ENCODE data around the gene LZTS2. TPM values are rescaled to one million over a fixed set of nuclear protein-coding genes. Genes with fewer than 3 reads are reported as not detected.

LZTS2 gene
- polyA plus RNA-seq, 1 of the 3 experiments (the other 2 are of a cell fraction) = 50.6 TPM

DNA sequence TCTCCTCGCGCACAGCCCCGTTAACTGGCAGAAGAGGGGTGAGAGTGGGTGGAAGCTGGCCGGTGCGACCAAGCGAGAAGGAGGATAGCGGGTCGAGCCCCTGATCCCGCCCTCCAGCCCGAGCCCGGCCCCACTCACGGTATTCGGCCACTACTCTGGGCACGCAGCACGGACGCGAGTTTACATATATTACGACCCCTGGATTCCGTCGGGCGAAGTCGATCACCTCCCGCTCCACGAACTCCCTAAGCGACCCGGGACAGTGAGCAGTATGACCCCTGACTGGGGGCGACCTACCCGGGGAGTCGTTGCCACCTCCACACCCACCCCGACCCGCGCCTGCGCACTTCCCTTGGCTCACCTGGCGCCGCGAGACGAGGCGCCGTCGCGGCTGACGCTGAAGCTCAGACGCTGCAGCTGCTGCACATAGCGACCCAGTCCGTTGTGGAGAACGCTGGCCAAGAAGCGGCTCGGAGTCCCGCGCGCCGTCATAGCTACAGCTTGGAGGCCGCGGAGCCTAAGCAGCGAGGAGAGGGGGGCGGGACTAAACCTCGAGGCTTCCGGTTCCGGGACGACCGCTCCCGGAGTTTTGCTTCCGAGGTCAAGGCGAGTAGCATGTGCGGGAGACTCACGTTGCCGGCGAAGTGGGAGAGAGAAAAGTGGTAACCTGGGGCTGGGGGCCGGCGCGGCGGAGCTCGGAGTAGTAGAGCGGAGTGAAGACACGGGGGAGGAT lies 12.5 kb upstream of the LZTS2 start, which contains the start of the genes MRPL43 and TWNK:
TSS of gene MRPL43 (minus strand) at position 546 of the 733 bp plus-strand sequence. CDS start at position 492, 54 bp downstream.
TSS of gene TWNK (plus strand) at position 592 of the 733 bp plus-strand sequence. CDS start 668 bp downstream, outside the sequence.
- Histone ChIP-seq H3K4me1 (ENCODE audit: control insufficient read depth in 1 of 2, insufficient read depth in 2 of 2, low read depth in 1 of 2, low read length in 1 of 2) (peaks cover 21 to 45% of the 10 kb centered on the region in 2 experiments), H3K79me2 (ENCODE audit: insufficient read depth) (peaks cover 57% of the 10 kb centered on the region), H3K4me2 (peak within 1 kb of the TSS; percentile 98), H3K36me3 (replicated peaks in 1 of 2; ENCODE audit: control insufficient read depth in 1 of 2, insufficient read depth in 2 of 2, low read length in 1 of 2) (peaks cover 29 to 47% of the 10 kb centered on the region in 2 experiments), H3K9me2 (no peaks in the 10 kb centered on the region), H3K9ac (peak within 1 kb of the TSS; percentile 84), H4K20me1 (ENCODE audit: insufficient read depth) (0 out of 2 replicates have a peak, but pooled peaks cover 4% of the 10 kb centered on the region), H3K4me3 (ENCODE audit: low read depth in 2 of 2, low read length in 1 of 2) (peak within 1 kb of the TSS; percentile 85 to 98), H3K27ac (ENCODE audit: low read depth in 2 of 2, low read length in 1 of 2) (peak within 1 kb of the TSS; percentile 56 to 95; a peak in 3 of 4 replicates), H3F3A (replicated peaks; ENCODE audit: insufficient read depth) (no peaks in the 10 kb centered on the region), H3K27me3 (ENCODE audit: insufficient read depth) (no peaks in the 10 kb centered on the region), H3K9me3 (no peaks in the 10 kb centered on the region), H2AFZ (ENCODE audit: low read depth) (peak within 1 kb of the TSS; percentile 90)
- ChIA-PET POLR2A (interaction anchor here (0.5 to 1.1 kb wide), 3 partner anchors 10 to 1403 kb away, joined by 3 read pairs; partner anchors contain the start of genes PDZD7 and SFXN3), CTCF (interaction anchor here (0.9 to 24.5 kb wide), 4 partner anchors 11 to 30 kb away, joined by 3 to 443 read pairs (median 49); partner anchors contain the start of gene LZTS2)
- under 1% methylated on average over 23 of the region's 75 CpGs for WGBS (ENCODE audit: low lambda C conversion rate)
- DNase-seq = peak; percentile 93
- no peak for TF ChIP-seq SMC3 (IDR thresholded peaks at IDR 0.05; ENCODE audit: low read depth, low read length)
- TF ChIP-seq NRF1 (IDR thresholded peaks at IDR 0.05; ENCODE audit: low read depth, low read length) = peak; percentile 74
- TF ChIP-seq CHD2 (IDR thresholded peaks at IDR 0.05; ENCODE audit: low read length, partially characterized antibody) = peak; percentile 88
- TF ChIP-seq MXI1 (IDR thresholded peaks at IDR 0.05; ENCODE audit: low read depth, low read length) = peak; percentile 99
- peak; percentile 66 for TF ChIP-seq ELF1 (IDR thresholded peaks at IDR 0.05)
- TF ChIP-seq RXRA (IDR thresholded peaks at IDR 0.05; ENCODE audit: borderline replicate concordance, low read depth) = no peak
- no peak for TF ChIP-seq YY1 (IDR thresholded peaks at IDR 0.05; ENCODE audit: low read depth)
- TF ChIP-seq FOXJ3 (CRISPR knock-in tag; IDR thresholded peaks at IDR 0.05) = no peak
- TF ChIP-seq POLR2AphosphoS5 (IDR thresholded peaks at IDR 0.05; ENCODE audit: low read depth, low read length) = peak; percentile 83
- peak; percentile 100 for TF ChIP-seq GABPA (IDR thresholded peaks at IDR 0.05; ENCODE audit: low read depth)
- TF ChIP-seq, protein P1, sequence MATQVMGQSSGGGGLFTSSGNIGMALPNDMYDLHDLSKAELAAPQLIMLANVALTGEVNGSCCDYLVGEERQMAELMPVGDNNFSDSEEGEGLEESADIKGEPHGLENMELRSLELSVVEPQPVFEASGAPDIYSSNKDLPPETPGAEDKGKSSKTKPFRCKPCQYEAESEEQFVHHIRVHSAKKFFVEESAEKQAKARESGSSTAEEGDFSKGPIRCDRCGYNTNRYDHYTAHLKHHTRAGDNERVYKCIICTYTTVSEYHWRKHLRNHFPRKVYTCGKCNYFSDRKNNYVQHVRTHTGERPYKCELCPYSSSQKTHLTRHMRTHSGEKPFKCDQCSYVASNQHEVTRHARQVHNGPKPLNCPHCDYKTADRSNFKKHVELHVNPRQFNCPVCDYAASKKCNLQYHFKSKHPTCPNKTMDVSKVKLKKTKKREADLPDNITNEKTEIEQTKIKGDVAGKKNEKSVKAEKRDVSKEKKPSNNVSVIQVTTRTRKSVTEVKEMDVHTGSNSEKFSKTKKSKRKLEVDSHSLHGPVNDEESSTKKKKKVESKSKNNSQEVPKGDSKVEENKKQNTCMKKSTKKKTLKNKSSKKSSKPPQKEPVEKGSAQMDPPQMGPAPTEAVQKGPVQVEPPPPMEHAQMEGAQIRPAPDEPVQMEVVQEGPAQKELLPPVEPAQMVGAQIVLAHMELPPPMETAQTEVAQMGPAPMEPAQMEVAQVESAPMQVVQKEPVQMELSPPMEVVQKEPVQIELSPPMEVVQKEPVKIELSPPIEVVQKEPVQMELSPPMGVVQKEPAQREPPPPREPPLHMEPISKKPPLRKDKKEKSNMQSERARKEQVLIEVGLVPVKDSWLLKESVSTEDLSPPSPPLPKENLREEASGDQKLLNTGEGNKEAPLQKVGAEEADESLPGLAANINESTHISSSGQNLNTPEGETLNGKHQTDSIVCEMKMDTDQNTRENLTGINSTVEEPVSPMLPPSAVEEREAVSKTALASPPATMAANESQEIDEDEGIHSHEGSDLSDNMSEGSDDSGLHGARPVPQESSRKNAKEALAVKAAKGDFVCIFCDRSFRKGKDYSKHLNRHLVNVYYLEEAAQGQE (IDR thresholded peaks at IDR 0.05; ENCODE audit: low read depth, low read length) = 0 out of 2 replicates have a peak, but pooled peaks have one; percentile 17
- TF ChIP-seq RCOR1 (IDR thresholded peaks at IDR 0.05; ENCODE audit: low read length) = peak; percentile 7; the same call in 1 of the 2 replicates
- peak; percentile 77 for TF ChIP-seq TAF1 (IDR thresholded peaks at IDR 0.05; ENCODE audit: borderline replicate concordance, low read depth, low read length)
- TF ChIP-seq, protein P2, sequence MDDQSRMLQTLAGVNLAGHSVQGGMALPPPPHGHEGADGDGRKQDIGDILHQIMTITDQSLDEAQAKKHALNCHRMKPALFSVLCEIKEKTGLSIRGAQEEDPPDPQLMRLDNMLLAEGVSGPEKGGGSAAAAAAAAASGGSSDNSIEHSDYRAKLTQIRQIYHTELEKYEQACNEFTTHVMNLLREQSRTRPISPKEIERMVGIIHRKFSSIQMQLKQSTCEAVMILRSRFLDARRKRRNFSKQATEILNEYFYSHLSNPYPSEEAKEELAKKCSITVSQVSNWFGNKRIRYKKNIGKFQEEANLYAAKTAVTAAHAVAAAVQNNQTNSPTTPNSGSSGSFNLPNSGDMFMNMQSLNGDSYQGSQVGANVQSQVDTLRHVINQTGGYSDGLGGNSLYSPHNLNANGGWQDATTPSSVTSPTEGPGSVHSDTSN (IDR thresholded peaks at IDR 0.05) = no peak
- TF ChIP-seq, protein P3, sequence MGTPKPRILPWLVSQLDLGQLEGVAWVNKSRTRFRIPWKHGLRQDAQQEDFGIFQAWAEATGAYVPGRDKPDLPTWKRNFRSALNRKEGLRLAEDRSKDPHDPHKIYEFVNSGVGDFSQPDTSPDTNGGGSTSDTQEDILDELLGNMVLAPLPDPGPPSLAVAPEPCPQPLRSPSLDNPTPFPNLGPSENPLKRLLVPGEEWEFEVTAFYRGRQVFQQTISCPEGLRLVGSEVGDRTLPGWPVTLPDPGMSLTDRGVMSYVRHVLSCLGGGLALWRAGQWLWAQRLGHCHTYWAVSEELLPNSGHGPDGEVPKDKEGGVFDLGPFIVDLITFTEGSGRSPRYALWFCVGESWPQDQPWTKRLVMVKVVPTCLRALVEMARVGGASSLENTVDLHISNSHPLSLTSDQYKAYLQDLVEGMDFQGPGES (IDR thresholded peaks at IDR 0.05; ENCODE audit: low read depth, low read length) = no peak
- TF ChIP-seq, protein P4, sequence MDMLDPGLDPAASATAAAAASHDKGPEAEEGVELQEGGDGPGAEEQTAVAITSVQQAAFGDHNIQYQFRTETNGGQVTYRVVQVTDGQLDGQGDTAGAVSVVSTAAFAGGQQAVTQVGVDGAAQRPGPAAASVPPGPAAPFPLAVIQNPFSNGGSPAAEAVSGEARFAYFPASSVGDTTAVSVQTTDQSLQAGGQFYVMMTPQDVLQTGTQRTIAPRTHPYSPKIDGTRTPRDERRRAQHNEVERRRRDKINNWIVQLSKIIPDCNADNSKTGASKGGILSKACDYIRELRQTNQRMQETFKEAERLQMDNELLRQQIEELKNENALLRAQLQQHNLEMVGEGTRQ (IDR thresholded peaks at IDR 0.05; ENCODE audit: borderline replicate concordance, low read depth, low read length) = no peak
- TF ChIP-seq, protein P5, sequence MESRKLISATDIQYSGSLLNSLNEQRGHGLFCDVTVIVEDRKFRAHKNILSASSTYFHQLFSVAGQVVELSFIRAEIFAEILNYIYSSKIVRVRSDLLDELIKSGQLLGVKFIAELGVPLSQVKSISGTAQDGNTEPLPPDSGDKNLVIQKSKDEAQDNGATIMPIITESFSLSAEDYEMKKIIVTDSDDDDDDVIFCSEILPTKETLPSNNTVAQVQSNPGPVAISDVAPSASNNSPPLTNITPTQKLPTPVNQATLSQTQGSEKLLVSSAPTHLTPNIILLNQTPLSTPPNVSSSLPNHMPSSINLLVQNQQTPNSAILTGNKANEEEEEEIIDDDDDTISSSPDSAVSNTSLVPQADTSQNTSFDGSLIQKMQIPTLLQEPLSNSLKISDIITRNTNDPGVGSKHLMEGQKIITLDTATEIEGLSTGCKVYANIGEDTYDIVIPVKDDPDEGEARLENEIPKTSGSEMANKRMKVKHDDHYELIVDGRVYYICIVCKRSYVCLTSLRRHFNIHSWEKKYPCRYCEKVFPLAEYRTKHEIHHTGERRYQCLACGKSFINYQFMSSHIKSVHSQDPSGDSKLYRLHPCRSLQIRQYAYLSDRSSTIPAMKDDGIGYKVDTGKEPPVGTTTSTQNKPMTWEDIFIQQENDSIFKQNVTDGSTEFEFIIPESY (IDR thresholded peaks at IDR 0.05; ENCODE audit: borderline replicate concordance, low read depth) = peak; percentile 64; the same call in 1 of the 2 replicates
- peak; percentile 91 for TF ChIP-seq SIN3A (IDR thresholded peaks at IDR 0.05; ENCODE audit: borderline replicate concordance, low read depth, low read length)
- TF ChIP-seq, protein P6, sequence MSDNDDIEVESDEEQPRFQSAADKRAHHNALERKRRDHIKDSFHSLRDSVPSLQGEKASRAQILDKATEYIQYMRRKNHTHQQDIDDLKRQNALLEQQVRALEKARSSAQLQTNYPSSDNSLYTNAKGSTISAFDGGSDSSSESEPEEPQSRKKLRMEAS (IDR thresholded peaks at IDR 0.05; ENCODE audit: low read depth) = peak; percentile 100
- TF ChIP-seq TCF12 (IDR thresholded peaks at IDR 0.05) = no peak
- TF ChIP-seq RAD21 (IDR thresholded peaks at IDR 0.05; ENCODE audit: low read length) = no peak
- TF ChIP-seq, protein P7, sequence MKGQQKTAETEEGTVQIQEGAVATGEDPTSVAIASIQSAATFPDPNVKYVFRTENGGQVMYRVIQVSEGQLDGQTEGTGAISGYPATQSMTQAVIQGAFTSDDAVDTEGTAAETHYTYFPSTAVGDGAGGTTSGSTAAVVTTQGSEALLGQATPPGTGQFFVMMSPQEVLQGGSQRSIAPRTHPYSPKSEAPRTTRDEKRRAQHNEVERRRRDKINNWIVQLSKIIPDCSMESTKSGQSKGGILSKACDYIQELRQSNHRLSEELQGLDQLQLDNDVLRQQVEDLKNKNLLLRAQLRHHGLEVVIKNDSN (IDR thresholded peaks at IDR 0.05; ENCODE audit: borderline replicate concordance, low read depth) = no peak; the same call in 1 of the 2 replicates
- no peak for TF ChIP-seq FOXM1 (IDR thresholded peaks at IDR 0.05; ENCODE audit: low read depth)

Data from SK-N-SH (cell line).